AG04449 (cell line): ENCODE measurements around the gene CNNM2.
"Not testable (repeated sequence)": the region's sequence is repeated elsewhere in the genome, so short reads cannot be mapped to it uniquely, and the experiment has no call there.

ENCODE experiments used
- CTCF ChIA-PET: fragments of 350-600 bp; formaldehyde crosslinking; extraction: SDS; loops from one replicate; lab custom pipeline; 2021; ENCODE audit warnings: antibody characterized with exemption; lab: Yijun Ruan, JAX
- POLR2A ChIA-PET: fragments of 400-600, 350-600 bp; formaldehyde crosslinking; extraction: SDS; loops from one replicate; lab custom pipeline; 2020; ENCODE audit warnings: antibody characterized with exemption, inconsistent platforms; lab: Yijun Ruan, JAX
- DNase-seq: peaks from one replicate; pipeline ENCODE4 v3.0.0-alpha.2; 2010; ENCODE audit warnings: low read depth, low spot score
- H3K4me3 ChIP-seq: 2 replicates; pipeline ENCODE4 v1.5.1; 2011; ENCODE audit warnings: low read depth, mild to moderate bottlenecking, control low read depth, low read length
- CTCF ChIP-seq: IDR thresholded peaks from one replicate; pipeline ENCODE4 v1.5.1; 2011; ENCODE audit warnings: mild to moderate bottlenecking, moderate library complexity, low read length, control low read depth, inconsistent platforms; ENCODE audit not compliant: insufficient read depth; ENCODE audit errors: missing control alignments

Gene CNNM2

GRCh38 chr10:102998399-102998907, 80.4 kb downstream of the CNNM2 start:
- DNase-seq = no peak
- ChIA-PET POLR2A (no interaction called here), CTCF (no interaction called here)
- H3K4me3 ChIP-seq = no peak overlapping the region
- TF ChIP-seq CTCF = no peak

- CTCF ChIA-PET, POLR2A ChIA-PET, H3K4me3 ChIP-seq, DNase-seq: not testable (repeated sequence)
These were observed 82.0 kb downstream of the CNNM2 start for GRCh38 chr10:103000050-103000449.

DNA sequence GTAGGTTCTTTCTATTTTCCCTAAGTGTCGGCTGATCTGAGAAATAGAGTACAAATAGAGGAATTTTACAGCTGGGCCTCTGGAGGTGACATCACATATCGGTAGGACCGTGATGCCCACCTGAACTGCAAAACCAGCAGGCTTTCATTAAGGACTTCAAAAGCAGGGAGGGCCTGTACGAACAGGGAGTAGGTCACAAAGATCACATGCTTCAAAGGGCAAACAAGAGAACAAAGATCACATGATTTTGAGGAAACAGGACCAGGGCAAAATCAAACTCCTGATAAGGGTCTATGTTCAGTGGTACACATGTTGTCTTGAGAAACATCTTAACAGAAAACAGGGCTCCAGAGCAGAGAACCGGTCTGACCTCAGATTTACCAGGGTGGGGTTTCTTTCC, 88.9 kb downstream of the CNNM2 start:
- TF ChIP-seq CTCF = no peak
- POLR2A ChIA-PET = no interaction called here
- CTCF ChIA-PET = interaction anchor here (0.8 kb wide), 1 partner anchor 79 kb away, joined by 3 read pairs; no protein-coding TSS in a partner anchor
- no peak overlapping the region for H3K4me3 ChIP-seq
- DNase-seq = no peak

DNA sequence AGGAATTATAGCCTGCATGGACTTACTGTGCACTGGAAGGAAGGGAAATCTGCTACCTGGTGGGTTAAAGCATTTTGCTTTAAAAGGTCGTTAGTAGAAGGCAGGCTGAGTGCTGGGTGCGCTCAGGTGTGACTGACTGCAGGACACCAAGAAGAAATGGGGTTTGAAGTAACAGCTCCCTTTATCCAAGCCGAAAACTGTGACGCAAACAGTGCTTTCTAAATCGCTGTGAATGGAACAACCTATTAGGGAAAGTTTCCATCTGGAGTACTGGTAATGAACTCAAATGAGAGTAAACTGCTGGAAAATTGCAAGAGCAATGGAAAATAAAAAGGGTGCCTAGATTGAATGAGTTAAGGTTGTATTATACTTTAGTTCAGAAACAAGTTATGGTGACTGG, 95.3 kb downstream of the CNNM2 start:
- no peak for DNase-seq
- CTCF ChIA-PET = no interaction called here
- no peak for TF ChIP-seq CTCF
- H3K4me3 ChIP-seq = no peak overlapping the region
- POLR2A ChIA-PET = no interaction called here

DNA sequence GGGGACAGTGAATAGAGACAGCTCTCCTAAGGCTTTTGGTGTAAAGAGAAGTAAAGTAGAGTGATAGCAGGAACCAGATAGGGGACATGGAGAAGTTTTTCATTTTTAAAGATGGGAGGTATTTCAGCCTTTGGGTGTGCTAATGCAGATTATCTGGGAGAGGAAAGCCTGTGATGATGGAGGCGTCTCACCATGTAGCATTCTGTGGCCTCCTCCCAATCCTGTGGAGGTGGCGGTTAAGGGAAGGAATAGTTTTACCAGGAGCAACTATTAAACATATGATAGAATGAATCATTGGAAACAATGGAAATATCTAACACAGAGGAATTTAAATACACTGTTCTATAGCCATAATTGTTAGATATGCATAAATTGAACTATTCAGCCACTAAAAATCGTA, 101.3 kb downstream of the CNNM2 start:
- ChIA-PET POLR2A (no interaction called here), CTCF (no interaction called here)
- no peak for TF ChIP-seq CTCF
- no peak for DNase-seq
- no peak overlapping the region for H3K4me3 ChIP-seq

GRCh38 chr10:103021150-103021899, 103.2 kb downstream of the CNNM2 start:
- no peak for DNase-seq
- TF ChIP-seq CTCF = no peak
- ChIA-PET POLR2A (no interaction called here), CTCF (interaction anchor here (0.6 kb wide), 1 partner anchor 103 kb away, joined by 3 read pairs; the partner anchor contains the start of gene CNNM2)
- H3K4me3 ChIP-seq = no peak overlapping the region

DNA sequence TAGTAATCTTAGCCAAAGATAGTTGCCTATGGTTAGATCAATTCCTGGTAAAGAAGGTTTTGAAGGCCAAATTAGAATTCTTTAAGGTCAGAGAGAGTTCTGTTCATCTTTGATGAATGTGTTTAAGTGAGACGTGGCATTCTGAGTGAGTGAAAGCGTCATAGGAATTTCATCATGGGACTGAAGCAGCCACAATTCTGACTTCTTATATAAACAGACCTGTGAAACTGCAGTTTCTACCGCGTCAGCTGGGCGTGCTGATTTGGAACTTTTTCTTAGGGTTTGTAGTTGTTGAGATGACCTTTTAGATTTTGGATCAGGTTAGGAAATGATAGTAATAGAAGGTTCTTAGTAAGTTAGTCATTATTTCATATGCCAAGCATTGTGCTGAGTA, 103.8 kb downstream of the CNNM2 start:
- no peak for DNase-seq
- H3K4me3 ChIP-seq = no peak overlapping the region
- ChIA-PET CTCF (no interaction called here), POLR2A (no interaction called here)
- TF ChIP-seq CTCF = no peak
